Suppressor macrophage treated with lipopolysaccharide for 1 hour (primary cell): ENCODE data around the gene B3GNT2.

Experiments used
- DNase-seq, 3 donors: peaks; one replicate each; pipeline ENCODE4 v3.0.0-alpha.2; 2020 to 2022

The B3GNT2 gene

DNA sequence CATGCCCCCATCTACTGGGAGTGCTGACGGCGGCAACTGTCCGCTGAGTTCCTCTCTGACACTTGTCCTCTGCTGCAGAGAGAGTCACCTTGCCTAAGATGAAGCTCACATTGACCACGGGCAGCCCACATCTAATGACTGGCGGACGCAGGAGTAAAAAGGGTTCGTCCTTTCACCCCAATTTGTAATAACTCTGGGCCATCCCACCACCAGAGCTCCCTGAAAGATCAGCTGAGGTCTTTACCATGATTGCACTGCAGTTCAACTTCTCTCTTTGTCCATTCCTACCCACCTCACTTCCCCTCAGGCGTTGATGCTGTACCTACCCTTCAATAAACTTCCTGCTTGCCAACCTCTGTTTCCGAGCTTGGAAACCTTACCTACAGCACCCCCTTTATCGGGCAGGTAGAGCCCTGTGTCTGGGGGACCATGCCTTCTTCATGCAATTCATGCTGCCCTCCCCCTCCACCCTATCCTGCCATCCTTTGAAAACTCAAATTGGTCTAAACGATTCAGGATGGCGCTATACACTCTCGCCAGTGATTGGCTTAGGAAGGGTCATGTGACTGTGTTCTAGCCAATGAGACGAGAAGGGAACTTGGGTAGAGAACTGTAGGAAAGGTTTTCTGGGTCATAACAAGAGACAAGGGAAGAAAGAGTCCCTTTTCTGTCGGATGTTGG lies 10.3 kb upstream of the B3GNT2 start:
- DNase-seq = peak in 1 of 3 donors; percentile 33

DNA sequence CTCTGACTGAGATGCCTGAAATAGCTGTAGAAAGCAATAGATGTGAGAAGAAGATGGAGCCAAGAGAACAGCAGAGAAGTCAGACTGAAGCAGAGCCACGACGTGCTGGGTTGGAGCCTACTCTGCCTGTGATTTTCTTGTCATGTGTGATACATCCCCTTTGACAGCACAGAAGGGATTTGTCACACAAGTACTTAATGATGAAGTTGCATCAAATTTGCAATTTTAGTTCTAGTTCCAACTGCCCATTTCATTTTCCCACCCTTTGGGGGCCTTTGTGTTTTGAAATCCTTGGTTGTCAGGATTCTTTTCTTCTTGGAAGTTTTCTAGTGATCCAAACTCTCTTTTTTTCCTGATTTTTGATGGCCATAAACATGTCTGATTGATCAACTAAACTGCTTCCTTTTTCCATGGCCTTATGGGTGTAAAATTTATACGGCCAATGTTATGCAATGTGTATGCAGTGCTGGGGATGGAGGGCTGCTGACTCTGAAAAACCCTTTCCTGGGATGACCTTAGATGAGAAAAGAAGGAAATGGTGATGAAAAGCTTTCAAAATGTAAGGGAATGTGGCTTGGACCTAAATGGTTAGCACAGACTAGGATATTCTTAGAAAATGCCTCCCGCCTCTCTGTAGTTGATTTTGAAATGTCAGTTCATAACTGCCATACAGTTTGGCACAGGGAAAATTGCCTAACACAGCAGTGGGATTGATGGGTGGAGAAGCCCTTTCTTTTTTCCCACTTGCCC lies 9.6 kb upstream of the B3GNT2 start:
- DNase-seq = peak; percentile 52 to 70 (median 64)

DNA sequence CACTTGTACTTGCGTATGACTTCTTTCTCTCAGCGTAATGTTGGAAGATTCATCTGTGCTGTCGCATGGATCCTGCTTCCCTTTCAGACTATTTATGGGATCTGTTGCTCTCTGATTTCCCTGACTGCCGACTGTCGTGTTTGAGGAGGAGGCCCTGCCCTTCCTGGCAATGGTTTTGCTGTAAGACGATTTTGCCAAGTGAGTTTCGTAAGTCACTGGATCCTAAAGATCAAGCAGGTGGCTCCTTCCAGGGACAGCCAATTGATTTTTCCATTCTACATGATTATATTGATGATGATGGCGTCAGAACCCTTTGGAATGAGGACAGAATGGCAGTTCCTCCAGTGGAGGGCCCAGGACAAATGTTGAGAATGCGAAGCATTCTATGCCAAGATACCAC lies 8.7 kb upstream of the B3GNT2 start:
- DNase-seq = no peak

DNA sequence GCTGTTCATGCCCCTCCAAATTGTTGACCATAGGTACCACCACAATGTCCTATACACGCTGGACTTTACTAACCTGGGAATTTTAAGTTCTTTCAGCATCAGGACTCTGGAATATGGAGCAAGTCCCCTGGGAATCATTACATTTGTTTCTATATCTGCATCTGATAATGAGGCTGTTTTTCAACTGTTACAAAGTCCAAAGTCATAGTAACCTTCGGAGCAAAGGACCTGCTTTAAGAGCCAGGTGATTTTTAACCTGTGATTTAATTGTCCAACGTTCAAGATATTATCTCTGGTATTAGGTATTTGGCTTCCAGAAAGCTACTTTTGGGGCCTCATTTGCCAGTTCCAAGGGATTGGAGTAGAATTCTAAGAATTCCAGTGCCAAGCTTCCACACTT lies 7.5 kb upstream of the B3GNT2 start:
- DNase-seq = no peak

DNA sequence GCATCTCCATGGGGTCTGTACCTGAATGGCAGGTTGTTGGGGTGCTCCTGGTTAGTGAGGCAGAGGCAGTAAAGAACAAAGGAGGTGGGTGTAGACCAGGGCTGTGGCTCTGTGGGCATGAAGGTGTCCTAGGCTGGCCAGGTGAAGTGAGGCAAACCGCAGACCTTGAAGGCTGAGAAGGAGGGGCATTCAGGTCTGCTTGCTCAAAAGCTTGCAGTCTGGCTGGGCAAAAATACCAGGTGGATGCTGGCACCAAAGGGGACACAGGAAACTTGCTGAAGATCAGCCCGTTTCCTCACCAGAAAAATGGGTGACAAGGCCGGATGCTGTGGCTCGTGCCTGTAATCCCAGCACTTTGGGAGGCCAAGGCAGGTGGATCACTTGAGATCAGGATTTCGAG lies 6.7 kb upstream of the B3GNT2 start:
- DNase-seq = no peak

DNA sequence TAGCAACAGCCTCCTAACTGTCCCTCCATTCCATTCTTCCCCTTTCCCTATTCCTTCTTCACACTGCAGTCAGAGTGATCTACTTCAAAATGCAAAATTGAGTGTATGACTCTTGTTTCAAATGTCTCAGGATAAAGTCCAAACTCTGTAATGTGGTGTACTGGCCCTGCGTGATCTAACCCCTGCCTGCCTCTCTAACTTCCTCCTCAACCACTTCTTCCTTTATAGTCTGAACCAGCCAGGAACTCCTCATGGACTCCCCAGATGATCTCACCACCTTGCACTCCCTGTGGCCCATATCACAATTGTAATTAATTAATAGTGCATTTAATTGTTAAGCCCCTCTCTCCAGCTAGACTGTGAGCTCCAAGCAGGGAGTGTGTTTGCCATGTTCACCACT lies 3.1 kb upstream of the B3GNT2 start:
- peak; percentile 82 to 94 (median 93) for DNase-seq

DNA sequence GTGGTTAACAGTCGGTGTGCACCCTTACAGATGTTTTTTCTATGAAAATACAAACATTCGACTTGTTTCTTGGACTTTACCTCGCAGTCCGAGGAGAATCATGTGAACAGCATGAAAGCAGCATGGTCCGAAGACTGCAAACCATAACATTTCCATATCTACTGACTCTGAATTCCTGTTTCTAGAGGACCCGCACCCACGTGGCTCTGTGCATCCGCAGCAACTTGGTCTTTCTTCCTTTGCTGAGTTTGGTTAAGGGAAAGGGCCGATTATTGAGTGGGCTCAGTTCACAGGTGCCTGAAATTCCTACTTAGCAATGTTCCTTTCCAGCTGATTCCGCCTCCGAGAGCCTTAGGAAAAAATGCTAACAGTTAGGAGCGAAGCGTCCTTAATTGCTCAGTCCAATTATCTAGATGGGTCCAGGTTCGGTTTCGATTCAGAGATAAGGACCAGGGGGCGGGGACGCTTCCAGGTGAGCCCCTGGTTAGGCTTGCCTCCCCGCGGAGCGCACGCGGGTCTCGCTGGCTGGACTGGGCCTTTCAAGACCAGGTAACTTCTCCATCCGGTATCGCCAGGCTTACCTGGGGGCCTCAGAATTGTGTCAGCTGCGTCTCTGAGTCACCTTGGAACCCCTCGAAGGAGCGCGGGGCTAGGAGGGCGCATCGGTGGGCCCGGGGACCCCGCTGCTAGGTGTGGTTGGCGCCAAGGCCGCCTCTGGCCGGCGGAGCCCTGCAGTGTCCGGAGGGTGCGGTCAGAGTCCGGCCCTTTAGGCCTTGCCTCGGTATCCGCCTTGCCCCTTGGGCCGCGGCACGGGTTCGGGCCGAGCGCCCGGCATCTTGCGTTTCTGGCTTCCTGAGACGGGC lies 1.1 kb upstream of the B3GNT2 start:
- DNase-seq = peak in 1 of 3 donors; percentile 32

DNA sequence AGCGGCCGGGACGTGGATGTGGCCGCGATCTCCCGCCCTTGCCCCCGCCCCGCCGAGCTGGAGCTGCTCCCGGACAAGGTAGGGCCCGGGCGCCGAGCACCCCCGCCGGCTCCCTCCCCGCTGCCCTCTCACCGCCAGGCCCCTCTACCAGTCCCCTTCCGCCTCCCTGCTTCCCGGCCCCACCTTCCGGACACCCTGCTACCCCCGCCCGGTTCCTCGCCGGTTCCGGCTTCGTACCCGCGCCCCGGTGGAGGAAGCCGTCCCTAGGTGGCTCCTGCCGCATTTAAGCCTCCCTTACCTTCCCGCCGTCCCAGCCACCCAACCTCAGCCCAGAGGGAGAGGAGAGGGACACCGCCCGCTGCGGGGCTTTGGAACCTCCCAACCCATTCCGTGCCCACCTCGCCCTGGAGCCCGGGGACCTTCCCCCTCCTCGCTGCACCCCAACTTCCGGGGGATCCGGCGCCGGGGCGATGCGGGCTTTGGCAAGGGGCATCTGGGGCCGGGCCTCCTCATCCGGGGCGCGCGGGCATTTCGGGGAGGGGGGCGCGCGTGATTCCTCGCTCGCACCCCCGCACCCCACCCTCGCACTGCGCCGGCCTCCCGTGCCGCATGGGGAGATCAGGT lies 475 bp downstream of the B3GNT2 start:
- peak in 2 of 3 donors; percentile 50 to 64 for DNase-seq

DNA sequence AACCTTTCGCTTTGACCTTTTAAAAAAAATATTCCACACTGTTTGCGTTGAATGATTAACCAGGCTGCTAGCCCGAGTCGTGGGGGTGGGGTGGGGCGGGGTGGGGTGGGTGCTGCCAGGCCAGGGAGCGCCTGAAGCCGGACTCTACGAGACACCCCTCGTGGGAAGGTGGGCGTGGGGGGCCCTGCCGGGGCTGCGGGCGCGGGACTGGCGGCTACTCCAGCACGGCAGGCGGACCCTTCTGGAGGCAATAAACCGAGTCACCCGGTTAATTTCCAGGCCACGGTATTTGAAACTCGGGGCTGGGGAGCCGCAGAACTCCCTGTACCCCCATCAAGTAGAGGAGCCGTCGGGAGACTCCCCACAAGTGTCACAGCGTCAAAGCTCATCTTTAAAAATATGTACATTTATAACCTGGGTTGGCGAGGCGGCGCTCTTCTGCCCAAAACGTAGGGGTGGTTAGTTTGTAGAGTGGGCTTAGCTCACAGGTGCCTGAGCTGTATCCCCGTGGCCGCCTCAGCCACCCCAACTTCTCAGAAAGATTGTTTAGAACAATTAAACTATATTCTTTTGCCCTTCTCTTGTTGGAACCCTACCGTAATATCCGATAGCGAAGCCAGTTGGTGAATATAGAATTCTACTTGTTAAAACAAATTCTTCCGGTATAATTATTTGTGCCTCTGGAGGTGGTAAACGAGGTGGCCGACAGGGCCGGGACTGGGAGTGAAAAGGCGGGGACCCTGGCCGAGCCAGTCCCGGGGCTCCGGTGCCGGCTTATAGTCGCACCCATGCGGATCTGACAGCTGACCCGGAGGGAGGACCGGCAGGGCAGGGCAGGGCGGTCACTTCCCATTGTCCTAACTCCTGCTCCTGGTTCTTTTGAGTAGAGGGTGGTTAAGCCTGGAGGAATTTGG lies 1.4 kb downstream of the B3GNT2 start:
- peak; percentile 55 to 71 (median 57) for DNase-seq

DNA sequence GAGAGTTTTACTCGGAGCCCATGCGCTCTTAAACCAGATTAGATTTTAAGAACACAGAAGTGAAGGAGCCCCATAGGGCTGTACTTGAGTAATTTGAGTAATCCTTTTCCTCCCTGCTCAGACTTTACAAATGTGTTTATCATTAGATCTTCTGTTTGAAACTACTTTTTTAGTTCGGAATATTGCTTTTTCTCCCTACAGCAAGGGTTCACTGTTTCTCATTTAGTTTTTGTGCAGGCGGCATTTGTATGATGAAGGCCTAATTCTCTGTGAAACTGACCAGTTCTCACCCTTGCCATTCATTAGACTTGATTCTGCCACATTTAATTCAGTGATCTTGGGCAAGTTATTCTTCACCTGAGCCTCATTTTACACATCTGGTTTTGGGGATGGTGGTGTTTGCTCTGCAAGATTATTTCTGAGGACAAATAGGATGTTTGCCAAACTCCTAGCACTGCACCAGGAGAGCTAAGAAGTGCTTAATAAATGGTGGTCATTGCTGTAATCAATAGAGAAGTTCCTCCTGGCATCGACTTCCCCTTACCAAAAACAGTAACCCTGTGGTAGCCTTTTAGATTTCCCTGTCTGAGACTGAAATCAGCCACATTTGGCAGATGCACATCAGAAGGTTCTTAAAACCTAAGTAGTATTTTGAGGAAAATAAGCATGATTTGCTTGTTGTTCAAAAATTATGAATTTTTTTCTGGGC lies 2.2 kb downstream of the B3GNT2 start:
- DNase-seq = peak; percentile 51 to 67 (median 66)

DNA sequence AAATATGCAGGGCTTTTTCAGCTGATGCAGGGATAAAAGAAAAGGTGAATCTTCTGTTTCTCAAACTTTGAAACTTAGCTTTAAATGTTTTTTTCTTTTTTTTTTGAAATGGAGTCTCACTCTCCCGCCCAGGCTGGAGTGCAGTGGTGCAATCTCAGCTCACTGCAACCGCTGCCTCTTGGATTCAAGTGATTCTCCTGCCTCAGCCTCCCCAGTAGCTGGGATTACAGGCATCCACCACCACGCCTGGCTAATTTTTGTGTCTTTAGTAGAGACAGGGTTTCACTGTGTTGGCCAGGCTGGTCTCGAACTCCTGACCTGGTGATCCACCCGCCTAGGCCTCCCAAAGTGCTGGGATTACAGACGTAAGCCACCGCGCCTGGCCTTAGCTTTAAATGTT lies 2.9 kb downstream of the B3GNT2 start:
- peak in 1 of 3 donors; percentile 12 for DNase-seq

DNA sequence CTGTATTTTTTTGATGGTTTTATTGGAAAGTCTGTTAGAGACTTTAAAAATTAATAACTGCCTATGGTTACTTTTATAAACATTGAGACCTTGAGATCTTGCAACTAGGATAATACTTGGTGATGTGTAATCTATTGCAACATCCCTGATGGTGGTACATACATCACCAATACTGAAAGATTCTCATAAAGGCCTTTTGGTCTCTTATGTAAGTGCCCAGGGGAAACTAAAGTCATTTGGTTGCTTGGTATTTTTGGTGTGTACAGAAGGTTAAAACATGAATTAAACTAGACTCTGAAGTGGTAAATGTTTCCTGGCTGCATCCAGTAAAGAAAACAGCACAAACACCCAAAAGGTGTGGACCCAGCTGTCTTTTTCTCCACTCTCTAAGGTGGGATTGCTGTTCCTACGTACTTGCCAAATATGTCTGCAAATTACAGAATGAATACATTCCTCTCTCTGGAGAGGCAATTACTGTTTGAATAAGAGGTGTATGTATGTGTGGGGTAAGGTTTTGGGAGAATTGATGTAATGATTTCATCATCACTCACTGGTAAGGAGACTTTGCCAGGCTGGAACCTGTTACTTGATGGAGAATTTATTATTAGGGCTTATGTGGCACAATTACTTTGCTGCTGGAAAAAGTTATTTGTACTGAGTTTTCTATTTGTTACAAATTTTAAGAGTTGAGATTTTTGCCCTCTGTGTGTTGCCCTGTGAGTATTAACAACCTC lies 3.6 kb downstream of the B3GNT2 start:
- peak in 2 of 3 donors; percentile 66 to 69 for DNase-seq

DNA sequence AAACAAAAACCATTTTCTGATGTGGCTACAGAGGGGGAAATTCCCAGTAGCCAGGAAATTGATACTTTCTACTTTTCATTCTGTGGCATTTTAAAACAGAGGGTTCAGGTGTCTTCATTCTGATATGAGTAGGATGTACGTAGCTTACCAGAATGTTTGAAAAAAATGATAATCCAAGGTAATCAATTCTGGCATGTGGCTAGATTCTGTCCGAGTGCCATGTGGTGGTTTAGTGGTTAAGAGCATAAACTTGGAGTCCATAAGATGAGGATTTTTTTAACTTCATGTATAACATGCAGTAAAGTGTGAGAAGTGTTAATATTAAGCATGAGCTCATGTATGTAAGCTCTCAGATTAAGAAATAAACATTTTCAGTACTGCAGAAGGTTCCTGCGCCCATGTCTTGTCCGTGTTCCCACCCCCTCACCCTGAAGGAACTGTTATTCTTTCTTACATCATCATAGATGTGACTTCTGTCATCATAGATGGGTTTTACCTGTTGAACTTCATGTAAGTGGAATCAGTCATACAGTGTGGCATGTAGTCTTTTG lies 4.5 kb downstream of the B3GNT2 start:
- DNase-seq = peak in 1 of 3 donors; percentile 30

DNA sequence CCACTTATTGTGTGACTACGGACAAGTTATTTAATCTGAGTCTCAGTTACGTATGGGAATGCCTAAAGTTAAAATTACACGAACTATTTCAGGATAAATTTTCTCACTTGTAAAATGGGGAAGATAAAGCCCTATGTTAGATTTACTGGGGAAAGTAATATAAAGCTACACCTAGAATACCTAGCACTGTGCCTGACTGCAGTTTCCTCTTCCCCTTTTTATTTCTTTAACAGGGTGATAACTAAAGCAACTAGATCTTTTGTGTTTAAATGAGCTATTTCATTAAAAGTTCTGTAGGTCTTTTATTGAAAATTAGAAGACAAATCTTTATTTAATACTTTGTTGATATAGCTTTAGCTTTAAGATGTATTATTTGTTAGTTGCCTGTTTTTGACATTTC lies 5.0 kb downstream of the B3GNT2 start:
- DNase-seq = peak in 1 of 3 donors; percentile 12

DNA sequence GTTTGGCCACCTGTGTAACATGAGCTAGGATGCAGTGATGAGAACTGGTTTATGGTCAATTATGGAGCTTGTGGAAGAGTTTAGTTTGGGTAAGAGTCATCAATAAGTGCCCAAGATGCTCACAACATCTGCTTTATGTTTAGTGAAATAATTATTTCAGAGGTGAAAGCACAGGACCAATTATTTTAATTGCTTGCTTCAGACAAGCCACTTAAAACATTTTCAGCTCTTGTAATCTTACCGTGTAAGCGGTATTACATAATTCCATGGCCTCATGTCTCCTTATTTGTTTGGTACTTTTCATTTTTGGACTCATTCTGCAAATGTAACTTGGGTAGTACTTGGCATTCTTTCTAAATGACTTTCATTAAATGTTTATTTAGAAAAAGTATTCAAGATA lies 5.4 kb downstream of the B3GNT2 start:
- peak in 1 of 3 donors; percentile 15 for DNase-seq

DNA sequence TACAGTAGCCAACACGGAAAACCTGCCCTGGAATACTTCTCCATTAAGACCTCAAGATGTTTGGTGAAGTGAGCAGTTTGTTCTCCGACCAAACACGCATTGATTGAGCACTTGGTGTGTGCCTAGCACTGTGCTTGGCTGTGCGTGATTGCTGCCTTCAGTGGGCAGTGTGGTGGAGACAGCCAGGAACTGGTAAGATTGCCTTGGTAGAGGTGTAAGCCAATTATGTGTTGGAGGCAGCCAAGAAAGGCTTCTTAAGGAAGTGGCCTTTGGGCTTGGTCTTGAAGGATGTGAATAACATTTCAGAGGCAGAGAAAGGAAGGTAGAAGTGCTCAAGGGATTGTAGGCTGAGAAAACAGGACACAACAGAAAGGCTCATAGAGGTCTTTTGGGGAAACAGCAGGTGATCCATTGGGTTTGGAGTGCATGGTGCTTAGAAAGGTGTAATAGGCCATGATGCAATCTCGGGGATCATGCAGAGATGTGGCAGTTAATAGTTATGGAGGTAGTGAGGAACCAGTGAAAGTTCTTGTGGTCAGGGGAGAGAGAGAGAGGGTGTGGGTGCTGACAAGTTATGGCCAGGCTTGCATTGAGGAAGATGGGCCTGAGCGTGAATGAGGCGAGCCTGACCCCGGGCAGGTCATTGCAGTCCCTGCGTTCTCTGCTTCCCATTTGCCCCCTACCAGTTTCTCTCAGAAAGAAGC lies 6.3 kb downstream of the B3GNT2 start:
- peak in 1 of 3 donors; percentile 47 for DNase-seq

DNA sequence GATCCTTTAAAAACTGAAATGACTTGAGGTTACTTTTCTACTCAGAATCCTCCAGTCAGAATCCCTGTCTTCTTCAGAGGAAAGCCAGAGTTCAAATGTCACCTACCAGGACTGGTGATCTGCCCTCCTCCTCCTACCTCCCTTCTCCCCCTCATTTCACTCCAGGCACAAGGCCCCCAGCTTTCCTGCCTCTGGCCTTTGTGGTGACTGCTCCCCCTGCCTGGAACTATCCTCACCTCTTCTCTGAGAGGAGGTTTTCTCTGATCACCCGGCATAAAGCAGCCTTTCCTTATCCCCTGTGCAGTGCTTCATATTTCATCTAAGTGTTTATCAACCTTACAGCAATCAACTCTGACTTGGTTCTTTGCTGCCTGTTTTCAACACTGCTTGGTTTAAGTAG lies 6.8 kb downstream of the B3GNT2 start:
- no peak for DNase-seq

DNA sequence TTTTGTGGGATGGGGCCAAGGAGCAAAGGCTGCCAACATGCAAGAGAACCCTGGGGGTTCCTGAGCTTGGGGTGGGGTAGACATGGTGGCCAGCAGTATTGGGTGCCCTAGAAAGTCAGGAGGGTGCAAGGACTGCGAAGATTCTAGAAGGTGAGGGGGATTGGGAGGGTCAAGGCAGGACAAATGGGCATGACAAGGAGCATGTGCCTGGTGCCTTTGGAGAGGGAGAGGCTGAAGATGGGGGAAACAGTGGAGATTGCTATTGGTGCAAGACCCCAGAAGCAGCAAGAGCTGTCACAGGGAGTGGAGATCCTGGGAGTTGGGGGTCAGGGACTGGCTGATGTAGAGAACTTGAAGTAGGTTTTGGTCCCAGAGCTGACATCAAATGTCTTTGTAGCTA lies 7.5 kb downstream of the B3GNT2 start:
- DNase-seq = no peak

DNA sequence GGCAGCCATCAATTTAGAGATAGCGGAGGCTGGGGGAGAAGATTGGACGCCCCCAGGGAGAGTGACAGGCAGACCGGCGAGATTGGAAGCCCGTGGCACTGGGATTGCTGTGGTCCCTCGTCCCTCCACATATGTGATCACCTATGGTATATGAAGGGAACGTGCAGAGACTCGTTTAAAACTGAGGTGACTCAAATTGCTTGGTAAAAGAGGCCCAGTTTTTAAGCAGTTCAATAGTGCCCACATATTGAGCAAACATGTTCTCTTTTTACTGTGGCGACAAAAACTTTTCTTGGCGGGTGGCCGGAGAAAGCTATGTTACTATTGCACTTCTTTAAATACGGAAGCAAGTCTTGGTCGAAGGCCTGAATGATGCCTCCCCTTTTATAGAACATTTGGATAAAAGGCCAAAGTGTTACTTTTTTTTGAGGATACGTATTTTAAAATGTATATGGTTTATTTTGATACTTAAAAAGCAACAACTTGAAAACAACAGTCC lies 9.1 kb downstream of the B3GNT2 start:
- peak in 1 of 3 donors; percentile 23 for DNase-seq
